ENCODE data around the gene MTX2.

DNA sequence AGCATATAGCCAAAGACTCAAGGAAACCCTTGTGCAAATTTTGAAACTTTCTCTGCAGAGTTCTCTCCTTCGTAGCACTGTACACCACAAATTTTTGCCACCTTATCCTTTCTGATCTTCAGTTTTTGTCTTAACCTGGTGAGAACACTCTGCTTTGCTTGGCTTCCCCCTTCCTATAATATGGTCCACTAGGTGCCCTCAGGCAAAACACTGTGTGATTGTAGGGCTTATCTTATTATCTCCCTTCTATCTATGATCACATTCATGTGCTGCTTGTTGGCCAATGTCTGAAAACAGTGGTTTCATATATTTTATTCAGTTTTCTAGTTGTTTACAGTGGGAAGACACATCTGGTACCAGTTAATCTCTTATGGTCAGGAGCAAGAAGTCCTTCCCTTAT lies 111.1 kb downstream of the MTX2 start:
- TF ChIP-seq, protein P1, sequence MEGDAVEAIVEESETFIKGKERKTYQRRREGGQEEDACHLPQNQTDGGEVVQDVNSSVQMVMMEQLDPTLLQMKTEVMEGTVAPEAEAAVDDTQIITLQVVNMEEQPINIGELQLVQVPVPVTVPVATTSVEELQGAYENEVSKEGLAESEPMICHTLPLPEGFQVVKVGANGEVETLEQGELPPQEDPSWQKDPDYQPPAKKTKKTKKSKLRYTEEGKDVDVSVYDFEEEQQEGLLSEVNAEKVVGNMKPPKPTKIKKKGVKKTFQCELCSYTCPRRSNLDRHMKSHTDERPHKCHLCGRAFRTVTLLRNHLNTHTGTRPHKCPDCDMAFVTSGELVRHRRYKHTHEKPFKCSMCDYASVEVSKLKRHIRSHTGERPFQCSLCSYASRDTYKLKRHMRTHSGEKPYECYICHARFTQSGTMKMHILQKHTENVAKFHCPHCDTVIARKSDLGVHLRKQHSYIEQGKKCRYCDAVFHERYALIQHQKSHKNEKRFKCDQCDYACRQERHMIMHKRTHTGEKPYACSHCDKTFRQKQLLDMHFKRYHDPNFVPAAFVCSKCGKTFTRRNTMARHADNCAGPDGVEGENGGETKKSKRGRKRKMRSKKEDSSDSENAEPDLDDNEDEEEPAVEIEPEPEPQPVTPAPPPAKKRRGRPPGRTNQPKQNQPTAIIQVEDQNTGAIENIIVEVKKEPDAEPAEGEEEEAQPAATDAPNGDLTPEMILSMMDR (IDR thresholded peaks at IDR 0.05) = no peak
- TF ChIP-seq POLR2AphosphoS5 (IDR thresholded peaks at IDR 0.05; ENCODE audit: insufficient read depth in 1 of 2, low read depth in 1 of 2) (no peak), POLR2A (IDR thresholded peaks at IDR 0.05) (no peak)

Data from vagina (tissue), 2 donors.